H1 (cell line): ENCODE results near the gene INSM1. TPM values are rescaled to one million over a fixed set of nuclear protein-coding genes. Genes with fewer than 3 reads are reported as not detected.

ENCODE experiments used
- EZH2 ChIP-seq: fragments of 200-600 bp; sonication (generic); IDR thresholded peaks from 2 replicates; pipeline ENCODE4 v1.7.1; 2012; ENCODE audit warnings: low read depth, mild to moderate bottlenecking, moderate library complexity, low read length, inconsistent platforms; ENCODE audit not compliant: severe bottlenecking
- FOSL1 ChIP-seq: IDR thresholded peaks from 2 replicates; pipeline ENCODE4 v1.6.1; 2011; ENCODE audit warnings: mild to moderate bottlenecking, low read depth, low read length, moderate library complexity; ENCODE audit not compliant: insufficient read depth
- GABPA ChIP-seq: IDR thresholded peaks from 2 replicates; pipeline ENCODE4 v1.6.1; 2011; ENCODE audit warnings: mild to moderate bottlenecking, low read length, moderate library complexity, borderline replicate concordance; ENCODE audit not compliant: insufficient read depth
- RBBP5 ChIP-seq: IDR thresholded peaks from 2 replicates; pipeline ENCODE4 v1.7.1; 2012; ENCODE audit warnings: low read depth, mild to moderate bottlenecking, inconsistent platforms, low read length, moderate library complexity, borderline replicate concordance
- SUZ12 ChIP-seq: fragments of 200-600 bp; sonication (generic); IDR thresholded peaks from 2 replicates; pipeline ENCODE4 v1.6.1; 2012; ENCODE audit warnings: mild to moderate bottlenecking, inconsistent platforms, low read length, moderate library complexity, mixed read lengths
- TCF12 ChIP-seq: IDR thresholded peaks from 2 replicates; pipeline ENCODE4 v1.6.1; 2011; ENCODE audit warnings: low read depth, mild to moderate bottlenecking, low read length
- polyA plus RNA-seq, 7 experiments: library from polyadenylated mRNA; depleted of rRNA in 3 of 7; stranded (reverse) in 5 of 7; unstranded in 2 of 7; fragments of >200 nt in 5 of 7; fragments of 200-250 nt in 2 of 7; gene quantifications; 1 replicate in 5 of 7; 2 replicates in 1 of 7; 4 replicates in 1 of 7; pipeline versions ENCODE4 v1.2.1 to v1.2.3, GENCODE V29; 2011 to 2013; ENCODE audit warnings: missing spikeins in 2 of 7, mixed read lengths in 2 of 7
- total RNA-seq: library from RNA; stranded (reverse); fragmentation: NEBNext Ultra II Directional; extraction: Animal tissue kit (Norgen Biotek cat#: 25700); gene quantifications from 2 replicates; pipeline ENCODE4 v1.2.1, GENCODE V29; 2021
- TF ChIP-seq, protein P1 (sequence below), 3 experiments: IDR thresholded peaks; 1 replicate in 2 of 3; 2 replicates in 1 of 3; pipeline versions ENCODE4 v1.5.1 to v1.6.1; 2011; ENCODE audit warnings: low read length in 3 of 3, mild to moderate bottlenecking in 3 of 3, inconsistent platforms in 2 of 3, low read depth in 1 of 3, moderate library complexity in 1 of 3; ENCODE audit not compliant: insufficient read depth in 1 of 3; ENCODE audit errors: control extremely low read depth in 1 of 3
- TF ChIP-seq, protein P2 (sequence below): IDR thresholded peaks from 2 replicates; pipeline ENCODE4 v1.6.1; 2012; ENCODE audit warnings: inconsistent platforms
- TF ChIP-seq, protein P3 (sequence below): IDR thresholded peaks from 2 replicates; pipeline ENCODE4 v1.6.1; 2011; ENCODE audit warnings: low read length, improper control_type of control experiment

The INSM1 gene
- total and polyA plus RNA-seq, 2 of the 8 experiments (the other 6 are each of a cell fraction or from before 2014, with no cell fraction given) = 0.86 to 2.5 TPM

DNA sequence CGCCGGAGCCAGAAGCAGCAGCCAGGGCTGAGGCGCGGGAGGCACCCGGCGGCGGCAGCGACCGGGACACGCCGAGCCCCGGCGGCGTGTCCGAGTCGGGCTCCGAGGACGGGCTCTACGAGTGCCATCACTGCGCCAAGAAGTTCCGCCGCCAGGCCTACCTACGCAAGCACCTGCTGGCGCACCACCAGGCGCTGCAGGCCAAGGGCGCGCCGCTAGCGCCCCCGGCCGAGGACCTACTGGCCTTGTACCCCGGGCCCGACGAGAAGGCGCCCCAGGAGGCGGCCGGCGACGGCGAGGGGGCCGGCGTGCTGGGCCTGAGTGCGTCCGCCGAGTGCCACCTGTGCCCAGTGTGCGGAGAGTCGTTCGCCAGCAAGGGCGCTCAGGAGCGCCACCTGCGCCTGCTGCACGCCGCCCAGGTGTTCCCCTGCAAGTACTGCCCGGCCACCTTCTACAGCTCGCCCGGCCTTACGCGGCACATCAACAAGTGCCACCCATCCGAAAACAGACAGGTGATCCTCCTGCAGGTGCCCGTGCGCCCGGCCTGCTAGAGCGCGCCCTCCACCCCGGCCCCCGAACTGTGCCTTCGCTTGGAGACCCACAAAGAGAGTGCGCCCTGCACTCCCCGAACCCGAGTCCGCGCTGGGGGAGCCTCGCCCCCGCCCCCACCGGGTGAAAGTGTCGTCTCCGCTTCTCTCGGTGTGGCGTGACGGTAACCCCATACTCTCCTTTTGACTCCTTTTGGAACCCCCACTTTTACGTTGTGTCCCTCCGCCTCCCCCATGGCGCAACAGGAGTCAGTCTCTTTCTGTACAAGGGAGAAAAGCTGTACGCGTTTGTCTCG lies 1.6 kb downstream of the INSM1 start (continued):
- TF ChIP-seq, protein P1, sequence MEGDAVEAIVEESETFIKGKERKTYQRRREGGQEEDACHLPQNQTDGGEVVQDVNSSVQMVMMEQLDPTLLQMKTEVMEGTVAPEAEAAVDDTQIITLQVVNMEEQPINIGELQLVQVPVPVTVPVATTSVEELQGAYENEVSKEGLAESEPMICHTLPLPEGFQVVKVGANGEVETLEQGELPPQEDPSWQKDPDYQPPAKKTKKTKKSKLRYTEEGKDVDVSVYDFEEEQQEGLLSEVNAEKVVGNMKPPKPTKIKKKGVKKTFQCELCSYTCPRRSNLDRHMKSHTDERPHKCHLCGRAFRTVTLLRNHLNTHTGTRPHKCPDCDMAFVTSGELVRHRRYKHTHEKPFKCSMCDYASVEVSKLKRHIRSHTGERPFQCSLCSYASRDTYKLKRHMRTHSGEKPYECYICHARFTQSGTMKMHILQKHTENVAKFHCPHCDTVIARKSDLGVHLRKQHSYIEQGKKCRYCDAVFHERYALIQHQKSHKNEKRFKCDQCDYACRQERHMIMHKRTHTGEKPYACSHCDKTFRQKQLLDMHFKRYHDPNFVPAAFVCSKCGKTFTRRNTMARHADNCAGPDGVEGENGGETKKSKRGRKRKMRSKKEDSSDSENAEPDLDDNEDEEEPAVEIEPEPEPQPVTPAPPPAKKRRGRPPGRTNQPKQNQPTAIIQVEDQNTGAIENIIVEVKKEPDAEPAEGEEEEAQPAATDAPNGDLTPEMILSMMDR (IDR thresholded peaks at IDR 0.05; ENCODE audit: control extremely low read depth in 1 of 3, insufficient read depth in 1 of 3, low read depth in 1 of 3, low read length in 3 of 3) = peak; percentile 25 to 62 (median 48); a peak in 3 of 4 replicates
- no peak for TF ChIP-seq TCF12
- peak; percentile 83 for TF ChIP-seq EZH2
- TF ChIP-seq, protein P2, sequence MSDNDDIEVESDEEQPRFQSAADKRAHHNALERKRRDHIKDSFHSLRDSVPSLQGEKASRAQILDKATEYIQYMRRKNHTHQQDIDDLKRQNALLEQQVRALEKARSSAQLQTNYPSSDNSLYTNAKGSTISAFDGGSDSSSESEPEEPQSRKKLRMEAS = peak; percentile 83
- TF ChIP-seq, protein P3, sequence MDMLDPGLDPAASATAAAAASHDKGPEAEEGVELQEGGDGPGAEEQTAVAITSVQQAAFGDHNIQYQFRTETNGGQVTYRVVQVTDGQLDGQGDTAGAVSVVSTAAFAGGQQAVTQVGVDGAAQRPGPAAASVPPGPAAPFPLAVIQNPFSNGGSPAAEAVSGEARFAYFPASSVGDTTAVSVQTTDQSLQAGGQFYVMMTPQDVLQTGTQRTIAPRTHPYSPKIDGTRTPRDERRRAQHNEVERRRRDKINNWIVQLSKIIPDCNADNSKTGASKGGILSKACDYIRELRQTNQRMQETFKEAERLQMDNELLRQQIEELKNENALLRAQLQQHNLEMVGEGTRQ = no peak
- TF ChIP-seq FOSL1 = no peak
- TF ChIP-seq SUZ12 = peak; percentile 80; the same call in 1 of the 2 replicates
- no peak for TF ChIP-seq GABPA
- TF ChIP-seq RBBP5 = peak; percentile 78
